GM12878 (cell line): ENCODE results near the gene ZFR. TPM values are rescaled to one million over a fixed set of nuclear protein-coding genes. Genes with fewer than 3 reads are reported as not detected.

Source experiments
- ATAC-seq: fragments of 200-7000 bp; cut with Tn5 transposase; 3 replicates; pipeline ENCODE4 v1.9.1; 2020; ENCODE audit warnings: mild to moderate bottlenecking, moderate library complexity
- BruUV-seq: library from RNA; stranded (reverse); fragments of 400-500 nt; replicated peaks from 2 replicates; lab custom pipeline; 2021; lab: Mats Ljungman, UMichigan
- CTCF ChIA-PET: fragments of 300-600 bp; sonication (Branson Sonifier 250); formaldehyde crosslinking; extraction: SDS; loops from one replicate; lab custom pipeline; 2021; ENCODE audit warnings: inconsistent platforms; lab: Yijun Ruan, JAX
- POLR2A ChIA-PET: fragments of 350-600 bp; formaldehyde crosslinking; extraction: SDS; loops from one replicate; lab custom pipeline; 2021; ENCODE audit warnings: inconsistent platforms; lab: Charles Lee
- RAD21 ChIA-PET: fragments of 300-600 bp; sonication (Branson Sonifier 250); formaldehyde crosslinking; loops from one replicate; lab custom pipeline; 2023; ENCODE audit warnings: antibody characterized with exemption; ENCODE audit not compliant: unreplicated experiment; lab: Charles Lee
- SMC1A ChIA-PET: fragments of 300-600 bp; sonication (Branson Sonifier 250); formaldehyde crosslinking; loops from one replicate; lab custom pipeline; 2023; ENCODE audit not compliant: unreplicated experiment, uncharacterized antibody; lab: Charles Lee
- DNase-seq: peaks from one replicate; pipeline ENCODE4 v3.0.0-alpha.2; 2011; ENCODE audit warnings: low read depth, low spot score
- FAIRE-seq: peaks from 3 replicates; lab custom pipeline; 2011; peaks lifted over from hg19 to GRCh38; lab: Jason Lieb, UNC
- H2AFZ ChIP-seq: 2 replicates; pipeline ENCODE4 v1.6.0; 2011; ENCODE audit warnings: low read depth, low read length, control low read depth; ENCODE audit not compliant: control insufficient read depth
- H3K27ac ChIP-seq: 2 replicates; pipeline ENCODE4 v1.5.1; 2011; ENCODE audit warnings: control low read depth; ENCODE audit not compliant: control insufficient read depth, insufficient read depth
- H3K27me3 ChIP-seq, 2 experiments: replicated peaks in 1 of 2; 2 replicates each; pipeline versions ENCODE4 v1.6.0 to v1.6.1; 2011; ENCODE audit warnings: low read length in 1 of 2; ENCODE audit not compliant: control insufficient read depth in 2 of 2, insufficient read depth in 2 of 2
- H3K36me3 ChIP-seq, 2 experiments: 2 replicates each; pipeline ENCODE4 v1.5.1; 2011; ENCODE audit warnings: low read length in 1 of 2; ENCODE audit not compliant: control insufficient read depth in 2 of 2, insufficient read depth in 2 of 2
- H3K4me1 ChIP-seq: 2 replicates; pipeline ENCODE4 v1.6.1; 2011; ENCODE audit warnings: mild to moderate bottlenecking, low read length, moderate library complexity, mixed read lengths; ENCODE audit not compliant: control insufficient read depth, insufficient read depth
- H3K4me2 ChIP-seq: 2 replicates; pipeline ENCODE4 v1.6.0; 2011; ENCODE audit warnings: control low read depth; ENCODE audit not compliant: control insufficient read depth, insufficient read depth
- H3K4me3 ChIP-seq: fragments of 200-600 bp; sonication (generic); 2 replicates; pipeline ENCODE4 v1.5.1; 2016
- H3K79me2 ChIP-seq: 2 replicates; pipeline ENCODE4 v1.6.0; 2011; ENCODE audit warnings: low read length; ENCODE audit not compliant: control insufficient read depth, insufficient read depth
- H3K9ac ChIP-seq: 2 replicates; pipeline ENCODE4 v1.8.0; 2011; ENCODE audit warnings: low read length, control low read depth, mixed read lengths; ENCODE audit not compliant: control insufficient read depth, insufficient read depth
- H3K9me3 ChIP-seq: replicated peaks from 3 replicates; pipeline ENCODE4 v1.5.1; 2011; ENCODE audit warnings: mild to moderate bottlenecking, low read length; ENCODE audit not compliant: control insufficient read depth, insufficient read depth
- H4K20me1 ChIP-seq: 2 replicates; pipeline ENCODE4 v1.6.0; 2011; ENCODE audit not compliant: control insufficient read depth, insufficient read depth
- CREM ChIP-seq: IDR thresholded peaks from 2 replicates; pipeline ENCODE4 v1.6.1; 2014; ENCODE audit warnings: antibody characterized with exemption, low read depth
- CTCF ChIP-seq, 3 experiments: IDR thresholded peaks in 2 of 3; conservative IDR thresholded peaks in 1 of 3; 2 replicates each; pipeline ENCODE4 v1.5.1; 2011; ENCODE audit warnings: low read depth in 3 of 3, low read length in 3 of 3, mild to moderate bottlenecking in 3 of 3, control low read depth in 2 of 3, moderate library complexity in 2 of 3, inconsistent platforms in 1 of 3, mixed read lengths in 1 of 3; ENCODE audit not compliant: control insufficient read depth in 2 of 3, insufficient read depth in 1 of 3; ENCODE audit errors: extremely low read depth in 1 of 3
- HCFC1 ChIP-seq: fragments of 150-350 bp; IDR thresholded peaks from 2 replicates; pipeline ENCODE4 v1.6.1; 2014; ENCODE audit warnings: low read length
- HDAC6 ChIP-seq: fragments of 200-600 bp; sonication (generic); IDR thresholded peaks from one replicate; pipeline ENCODE4 v1.8.0; 2017; ENCODE audit warnings: antibody characterized with exemption; ENCODE audit not compliant: unreplicated experiment
- HDGF ChIP-seq: fragments of 450-650 bp; IDR thresholded peaks from 2 replicates; pipeline ENCODE4 v1.6.1; 2016; ENCODE audit warnings: antibody characterized with exemption
- MTA2 ChIP-seq: fragments of 450-650 bp; IDR thresholded peaks from 2 replicates; pipeline ENCODE4 v1.6.1; 2016; ENCODE audit warnings: low read depth, mild to moderate bottlenecking, moderate library complexity
- MYC ChIP-seq: IDR thresholded peaks from 2 replicates; pipeline ENCODE4 v1.6.1; 2011; ENCODE audit warnings: mild to moderate bottlenecking, low read length, moderate library complexity, inconsistent platforms; ENCODE audit not compliant: insufficient read depth, insufficient replicate concordance, insufficient read length, severe bottlenecking
- POLR2A ChIP-seq: IDR thresholded peaks from 2 replicates; pipeline ENCODE4 v1.6.1; 2011; ENCODE audit warnings: low read depth, mild to moderate bottlenecking, low read length
- RAD51 ChIP-seq: fragments of 450-650 bp; IDR thresholded peaks from 2 replicates; pipeline ENCODE4 v1.6.1; 2016; ENCODE audit warnings: moderate library complexity, mild to moderate bottlenecking, inconsistent platforms
- RUNX3 ChIP-seq: IDR thresholded peaks from 2 replicates; pipeline ENCODE4 v1.6.1; 2012; ENCODE audit warnings: low read length, inconsistent platforms
- STAT1 ChIP-seq: fragments of 450-650 bp; conservative IDR thresholded peaks from 2 replicates; pipeline ENCODE4 v1.6.1; 2014; ENCODE audit warnings: antibody characterized with exemption, mild to moderate bottlenecking
- WGBS: methylation state at CpG from one replicate; pipeline ENCODE4 v1.1.6; 2016; ENCODE audit warnings: low lambda C conversion rate; ENCODE audit not compliant: insufficient replicate concordance, insufficient coverage; ENCODE audit errors: missing lambda C conversion rate; 5-methylcytosine and 5-hydroxymethylcytosine counted together
- in situ Hi-C: fragments of 300-500 bp; cut with MboI; formaldehyde crosslinking; loops from 9 replicates; pipeline ENCODE4 v1.14.3; 2018; ENCODE audit warnings: mixed read lengths
- intact Hi-C: fragments of 100-400 bp; cut with micrococcal nuclease; formaldehyde crosslinking; loops from one replicate; pipeline ENCODE4 v1.14.2; 2022; ENCODE audit not compliant: unreplicated experiment
- polyA plus RNA-seq, 11 experiments: library from polyadenylated mRNA; depleted of rRNA in 4 of 11; unstranded in 6 of 11; stranded (reverse) in 5 of 11; fragments of >200 nt; fragmentation: Nextera tagmentation in 4 of 11; fragmentation: Illumina TruSeq in 1 of 11; extraction: Ambion mirVana in 4 of 11; extraction: Trizol in 1 of 11; gene quantifications; 1 replicate in 1 of 11; 2 replicates in 10 of 11; pipeline versions ENCODE4 v1.2.1 to v1.2.3, GENCODE V29; 2011 to 2016; ENCODE audit warnings: inconsistent platforms in 2 of 11, missing spikeins in 2 of 11, low read depth in 1 of 11
- total RNA-seq, 4 experiments: library from RNA; depleted of rRNA in 3 of 4; stranded (reverse); fragments of >200 nt in 3 of 4; fragmentation: Illumina TruSeq in 1 of 4; extraction: Trizol in 1 of 4; gene quantifications; 2 replicates each; pipeline versions ENCODE4 v1.2.1 to v1.2.3, GENCODE V29; 2013 to 2021

ZFR gene
- total and polyA plus RNA-seq, 10 of the 15 experiments (the other 5 are each of a cell fraction or from before 2014, with no cell fraction given) = 33.7 to 90.6 (median 72.9) TPM

- H3K27me3 ChIP-seq = no peaks in the 10 kb centered on the region
- no peak overlapping the region for H3K4me3 ChIP-seq
- no peak overlapping the region for H3K27ac ChIP-seq
- peaks cover 2 to 24% of the 10 kb centered on the region in 2 experiments for H3K36me3 ChIP-seq
- H3K9ac ChIP-seq = no peak overlapping the region
- 41% methylated on average over 1 of the region's 1 CpG for WGBS
- no peaks in the 10 kb centered on the region for H3K9me3 ChIP-seq
- TF ChIP-seq CREM = no peak
- no peak for TF ChIP-seq RUNX3
- TF ChIP-seq STAT1 = no peak
- TF ChIP-seq CTCF (IDR thresholded peaks at IDR 0.05 in 2 of 3, conservative IDR thresholded peaks at IDR 0.05 in 1 of 3; ENCODE audit: control insufficient read depth in 2 of 3, extremely low read depth in 1 of 3, insufficient read depth in 1 of 3, low read depth in 3 of 3, low read length in 3 of 3) = no peak
- TF ChIP-seq HCFC1 = no peak
- no peak for TF ChIP-seq HDGF
- no peak for TF ChIP-seq MYC
- TF ChIP-seq RAD51 = no peak
- no peak for TF ChIP-seq POLR2A
- TF ChIP-seq MTA2 = no peak
- no peak for TF ChIP-seq HDAC6
- intact Hi-C loops = no loop called here
- SMC1A ChIA-PET = interaction anchor here (0.7 to 2.1 kb wide), 9 partner anchors 12 to 192 kb away, joined by 3 to 8 read pairs (median 5); no protein-coding TSS in a partner anchor
- no peak overlapping the region for H3K4me2 ChIP-seq
- peak; percentile 31; the same call in 2 of the 3 replicates for ATAC-seq
- RAD21 ChIA-PET = interaction anchor here (0.6 to 1.2 kb wide), 3 partner anchors 22 to 193 kb away, joined by 3 read pairs; no protein-coding TSS in a partner anchor
- POLR2A ChIA-PET = interaction anchor here (0.8 kb wide), 1 partner anchor 14 kb away, joined by 3 read pairs; no protein-coding TSS in a partner anchor
- no TSS peak for BruUV-seq
- in situ Hi-C loops = no loop called here
- no peaks in the 10 kb centered on the region for H3K4me1 ChIP-seq
- no peak for DNase-seq
- no peaks in the 10 kb centered on the region for H4K20me1 ChIP-seq
- CTCF ChIA-PET = interaction anchor here (0.8 to 2.4 kb wide), 10 partner anchors 10 to 188 kb away, joined by 3 to 10 read pairs (median 4); no protein-coding TSS in a partner anchor
- peaks cover 36% of the 10 kb centered on the region for H3K79me2 ChIP-seq
- FAIRE-seq = no peak
- no peak overlapping the region for H2AFZ ChIP-seq
These were observed 24.0 kb downstream of the ZFR start for GRCh38 chr5:32420506-32420905.
